SK-N-SH (cell line): ENCODE measurements around the gene MUS81. TPM values are rescaled to one million over a fixed set of nuclear protein-coding genes. Genes with fewer than 3 reads are reported as not detected.
A peak's percentile ranks its signal among the peaks of the same experiment; 100 is the strongest.

Source experiments
- CTCF ChIA-PET: fragments of 300-600, 350-600 bp; formaldehyde crosslinking; extraction: SDS; loops from one replicate; lab custom pipeline; 2021; lab: Yijun Ruan, JAX
- POLR2A ChIA-PET: fragments of 350-600 bp; sonication (Branson Sonifier 250); formaldehyde crosslinking; extraction: SDS; loops from one replicate; lab custom pipeline; 2020; ENCODE audit warnings: antibody characterized with exemption, inconsistent platforms; lab: Yijun Ruan, JAX
- DNase-seq: peaks from one replicate; pipeline ENCODE4 v3.0.0; 2012
- H2AFZ ChIP-seq: fragments of 200-600 bp; sonication (generic); 2 replicates; pipeline ENCODE4 v1.8.1; 2016; ENCODE audit warnings: antibody characterized with exemption, mild to moderate bottlenecking, low read depth
- H3F3A ChIP-seq: fragments of 200-600 bp; sonication (generic); replicated peaks from 2 replicates; pipeline ENCODE3; 2016; ENCODE audit warnings: antibody characterized with exemption, mild to moderate bottlenecking; ENCODE audit not compliant: insufficient read depth
- H3K27ac ChIP-seq, 2 experiments: fragments of 200-500 bp in 1 of 2; fragments of 200-600 bp in 1 of 2; sonication (Bioruptor generic) in 1 of 2; sonication (generic), shearing (Covaris generic) in 1 of 2; 2 replicates each; pipeline versions ENCODE4 v1.5.1 to v1.6.1; 2014 to 2016; ENCODE audit warnings: low read depth in 2 of 2, inconsistent platforms in 1 of 2, low read length in 1 of 2, mild to moderate bottlenecking in 1 of 2, mixed read lengths in 1 of 2
- H3K27me3 ChIP-seq: fragments of 200-600 bp; sonication (generic), shearing (Covaris generic); 2 replicates; pipeline ENCODE4 v1.6.1; 2016; ENCODE audit warnings: mixed run types; ENCODE audit not compliant: insufficient read depth
- H3K36me3 ChIP-seq, 2 experiments: fragments of 200-500 bp in 1 of 2; fragments of 200-600 bp in 1 of 2; sonication (Bioruptor generic) in 1 of 2; sonication (generic) in 1 of 2; replicated peaks in 1 of 2; 2 replicates each; pipeline versions ENCODE3 to v1.5.1; 2014 to 2016; ENCODE audit warnings: low read length in 1 of 2, mild to moderate bottlenecking in 1 of 2; ENCODE audit not compliant: insufficient read depth in 2 of 2, control insufficient read depth in 1 of 2
- H3K4me1 ChIP-seq, 2 experiments: fragments of 200-500 bp in 1 of 2; fragments of 200-600 bp in 1 of 2; sonication (Bioruptor generic) in 1 of 2; sonication (generic), shearing (Covaris generic) in 1 of 2; 2 replicates each; pipeline versions ENCODE4 v1.5.1 to v1.6.1; 2014 to 2016; ENCODE audit warnings: low read depth in 1 of 2, low read length in 1 of 2, mixed run types in 1 of 2; ENCODE audit not compliant: insufficient read depth in 2 of 2, control insufficient read depth in 1 of 2
- H3K4me2 ChIP-seq: fragments of 200-600 bp; sonication (generic), shearing (Covaris generic); 2 replicates; pipeline ENCODE4 v1.6.1; 2017; ENCODE audit warnings: mixed run types
- H3K4me3 ChIP-seq, 2 experiments: fragments of 200-500 bp in 1 of 2; fragments of 200-600 bp in 1 of 2; sonication (Bioruptor generic) in 1 of 2; sonication (generic), shearing (Covaris generic) in 1 of 2; 2 replicates each; pipeline versions ENCODE4 v1.5.1 to v1.8.1; 2014 to 2016; ENCODE audit warnings: low read depth in 2 of 2, inconsistent platforms in 1 of 2, low read length in 1 of 2, mild to moderate bottlenecking in 1 of 2, mixed read lengths in 1 of 2, moderate library complexity in 1 of 2
- H3K79me2 ChIP-seq: fragments of 200-600 bp; sonication (generic); 2 replicates; pipeline ENCODE4 v1.8.1; 2017; ENCODE audit warnings: mild to moderate bottlenecking; ENCODE audit not compliant: insufficient read depth
- H3K9ac ChIP-seq: fragments of 200-600 bp; sonication (generic); 2 replicates; pipeline ENCODE4 v1.6.1; 2017; ENCODE audit warnings: mixed run types
- H3K9me2 ChIP-seq: fragments of 200-600 bp; sonication (generic); 2 replicates; pipeline ENCODE4 v1.6.1; 2017; ENCODE audit warnings: mixed run types
- H3K9me3 ChIP-seq: fragments of 200-600 bp; sonication (generic); 2 replicates; pipeline ENCODE4 v1.6.1; 2017; ENCODE audit warnings: mixed run types, mild to moderate bottlenecking, moderate library complexity
- H4K20me1 ChIP-seq: fragments of 200-600 bp; sonication (generic); 2 replicates; pipeline ENCODE4 v1.6.1; 2017; ENCODE audit warnings: mild to moderate bottlenecking, mixed run types; ENCODE audit not compliant: insufficient read depth
- CHD2 ChIP-seq: fragments of 150-350 bp; IDR thresholded peaks from 2 replicates; pipeline ENCODE4 v1.6.1; 2018; ENCODE audit warnings: low read length; ENCODE audit not compliant: partially characterized antibody
- CTCF ChIP-seq: fragments of 200-600 bp; sonication (generic); IDR thresholded peaks from 2 replicates; pipeline ENCODE4 v1.6.1; 2017; ENCODE audit warnings: antibody characterized with exemption, mild to moderate bottlenecking, moderate library complexity
- ELF1 ChIP-seq: IDR thresholded peaks from 2 replicates; pipeline ENCODE4 v1.4.0; 2012
- FOSL2 ChIP-seq: IDR thresholded peaks from 2 replicates; pipeline ENCODE4 v1.4.0; 2012; ENCODE audit warnings: low read depth, mild to moderate bottlenecking, moderate library complexity, borderline replicate concordance
- FOXJ3 ChIP-seq: sonication (generic); formaldehyde crosslinking; IDR thresholded peaks from 2 replicates; pipeline ENCODE4 v1.5.1; 2020; ENCODE audit warnings: mild to moderate bottlenecking, missing genetic modification reagents
- FOXM1 ChIP-seq: IDR thresholded peaks from 2 replicates; pipeline ENCODE4 v1.4.0; 2012; ENCODE audit warnings: low read depth, mild to moderate bottlenecking
- NRF1 ChIP-seq: IDR thresholded peaks from 2 replicates; pipeline ENCODE4 v1.6.1; 2012; ENCODE audit warnings: low read depth, mild to moderate bottlenecking, low read length
- PBX3 ChIP-seq: IDR thresholded peaks from 2 replicates; pipeline ENCODE4; 2012
- POLR2AphosphoS5 ChIP-seq: IDR thresholded peaks from 2 replicates; pipeline ENCODE4 v1.6.1; 2012; ENCODE audit warnings: low read depth, low read length
- SIN3A ChIP-seq: IDR thresholded peaks from 2 replicates; pipeline ENCODE4 v1.6.1; 2012; ENCODE audit warnings: low read depth, mild to moderate bottlenecking, low read length, moderate library complexity, borderline replicate concordance
- TCF12 ChIP-seq: IDR thresholded peaks from 2 replicates; pipeline ENCODE4 v1.4.0; 2012
- TEAD4 ChIP-seq: IDR thresholded peaks from 2 replicates; pipeline ENCODE4 v1.4.0; 2012; ENCODE audit warnings: mild to moderate bottlenecking, borderline replicate concordance; ENCODE audit not compliant: insufficient read depth
- USF2 ChIP-seq: fragments of 150-350 bp; IDR thresholded peaks from 2 replicates; pipeline ENCODE4 v1.6.1; 2017; ENCODE audit warnings: antibody characterized with exemption, low read length, low read depth, borderline replicate concordance
- WGBS: methylation state at CpG from one replicate; pipeline ENCODE4 v1.1.6; 2017; ENCODE audit warnings: low lambda C conversion rate; 5-methylcytosine and 5-hydroxymethylcytosine counted together
- polyA plus RNA-seq, 3 experiments: library from polyadenylated mRNA; depleted of rRNA; stranded (reverse); fragments of >200 nt; gene quantifications; 2 replicates each; pipeline ENCODE4 v1.2.3, GENCODE V29; 2012
- TF ChIP-seq, protein P1 (sequence below): IDR thresholded peaks from 2 replicates; pipeline ENCODE4 v1.4.0; 2012; ENCODE audit warnings: low read depth

The MUS81 gene
- polyA plus RNA-seq, 1 of the 3 experiments (the other 2 are of a cell fraction): 58.2 TPM

DNA sequence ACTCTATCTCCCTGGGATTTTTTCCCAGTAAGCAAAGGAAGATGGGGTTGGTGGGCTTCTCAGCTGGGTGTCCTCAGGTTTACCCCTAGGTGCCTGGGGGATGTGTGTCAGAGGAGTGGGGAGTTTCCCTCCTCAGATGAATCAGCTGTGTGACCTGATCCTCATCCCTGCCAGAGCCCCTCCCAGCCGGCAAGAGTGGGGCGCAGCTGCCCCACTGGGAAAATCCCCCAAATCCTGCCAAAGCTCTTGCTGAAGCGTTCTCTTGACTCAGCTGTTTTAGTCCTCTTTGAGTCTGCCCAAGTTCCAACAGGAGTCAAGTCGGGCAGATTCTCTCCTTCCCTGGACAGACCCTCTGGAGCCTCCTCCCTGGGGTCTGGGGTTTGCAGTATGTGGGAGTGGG is 52.6 kb downstream of the MUS81 start:
- Histone ChIP-seq H3K4me1 (peaks cover 21 to 56% of the 10 kb centered on the region in 2 experiments; a peak in 3 of 4 replicates), H2AFZ (no peak overlapping the region), H3K27ac (peak overlapping the region in 1 of 2 experiments; percentile 97; a peak in 2 of 4 replicates), H3K9me2 (no peaks in the 10 kb centered on the region), H3K27me3 (no peaks in the 10 kb centered on the region), H4K20me1 (no peaks in the 10 kb centered on the region), H3K4me3 (no peak overlapping the region), H3K4me2 (no peak overlapping the region), H3F3A (peaks cover 33% of the 10 kb centered on the region), H3K9ac (peak overlapping the region; percentile 47; the same call in 1 of the 2 replicates), H3K9me3 (no peaks in the 10 kb centered on the region), H3K36me3 (peaks cover 0 to 2% of the 10 kb centered on the region in 2 experiments), H3K79me2 (peaks cover 48% of the 10 kb centered on the region)
- ChIA-PET POLR2A (interaction anchor here (1.7 kb wide), 1 partner anchor 22 kb away, joined by 4 read pairs; the partner anchor contains the start of gene CCDC85B), CTCF (interaction anchor here (0.9 to 5.6 kb wide), 8 partner anchors 10 to 309 kb away, joined by 3 to 71 read pairs (median 5); partner anchors contain the start of genes CCDC85B, FIBP and FOSL1)
- WGBS: 62% methylated on average over 4 of the region's 4 CpGs
- no peak for DNase-seq
- no peak for TF ChIP-seq FOXM1
- TF ChIP-seq POLR2AphosphoS5: no peak
- TF ChIP-seq CTCF: no peak
- no peak for TF ChIP-seq TCF12
- no peak for TF ChIP-seq SIN3A
- no peak for TF ChIP-seq TEAD4
- no peak for TF ChIP-seq FOSL2
- TF ChIP-seq ELF1: no peak
- no peak for TF ChIP-seq USF2
- no peak for TF ChIP-seq PBX3
- TF ChIP-seq CHD2: no peak
- TF ChIP-seq FOXJ3 (CRISPR knock-in tag): no peak
- TF ChIP-seq NRF1: no peak
- TF ChIP-seq, protein P1, sequence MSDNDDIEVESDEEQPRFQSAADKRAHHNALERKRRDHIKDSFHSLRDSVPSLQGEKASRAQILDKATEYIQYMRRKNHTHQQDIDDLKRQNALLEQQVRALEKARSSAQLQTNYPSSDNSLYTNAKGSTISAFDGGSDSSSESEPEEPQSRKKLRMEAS: no peak
